ENCODE measurements around the gene ARHGEF16. TPM values are rescaled to one million over a fixed set of nuclear protein-coding genes. Genes with fewer than 3 reads are reported as not detected.
A peak's percentile ranks its signal among the peaks of the same experiment; 100 is the strongest.

The ARHGEF16 gene
- total RNA-seq, 1 donor from 2014 or later = 2.0 TPM

GRCh38 chr1:3500265-3500835 is 45.9 kb downstream of the ARHGEF16 start:
- H3K4me1 Mint-ChIP-seq (ENCODE audit: low read depth) = peaks cover 18% of the 10 kb centered on the region
- peaks cover 2% of the 10 kb centered on the region for H3K36me3 Mint-ChIP-seq (ENCODE audit: low read depth)
- no peak for TF ChIP-seq CTCF (IDR thresholded peaks at IDR 0.05)
- H3K27ac Mint-ChIP-seq (ENCODE audit: unreplicated experiment) = peak overlapping the region; percentile 41
- H3K4me3 Mint-ChIP-seq (ENCODE audit: unreplicated experiment) = no peak overlapping the region
- no peak for DNase-seq (ENCODE audit: low spot score)
- H3K27me3 Mint-ChIP-seq (ENCODE audit: low read depth) = no peaks in the 10 kb centered on the region
- no peaks in the 10 kb centered on the region for H3K9me3 Mint-ChIP-seq (ENCODE audit: low read depth)

GRCh38 chr1:3501437-3501836 is 47.0 kb downstream of the ARHGEF16 start:
- TF ChIP-seq CTCF (IDR thresholded peaks at IDR 0.05) = no peak

GRCh38 chr1:3501856-3502640 is 47.6 kb downstream of the ARHGEF16 start:
- peaks cover 19% of the 10 kb centered on the region for H3K4me1 Mint-ChIP-seq (ENCODE audit: low read depth)
- peaks cover 9% of the 10 kb centered on the region for H3K36me3 Mint-ChIP-seq (ENCODE audit: low read depth)
- no peak overlapping the region for H3K27ac Mint-ChIP-seq (ENCODE audit: unreplicated experiment)
- no peak overlapping the region for H3K4me3 Mint-ChIP-seq (ENCODE audit: unreplicated experiment)
- no peaks in the 10 kb centered on the region for H3K9me3 Mint-ChIP-seq (ENCODE audit: low read depth)
- no peak for TF ChIP-seq CTCF (IDR thresholded peaks at IDR 0.05)
- DNase-seq (ENCODE audit: low spot score) = peak; percentile 100
- no peaks in the 10 kb centered on the region for H3K27me3 Mint-ChIP-seq (ENCODE audit: low read depth)

More at GRCh38 chr1:3501437-3501836, 47.0 kb downstream of the ARHGEF16 start:
- no peak for DNase-seq (ENCODE audit: low spot score)
- H3K4me1 Mint-ChIP-seq (ENCODE audit: low read depth) = peaks cover 16% of the 10 kb centered on the region
- H3K27me3 Mint-ChIP-seq (ENCODE audit: low read depth) = no peaks in the 10 kb centered on the region
- no peak overlapping the region for H3K4me3 Mint-ChIP-seq (ENCODE audit: unreplicated experiment)
- peaks cover 3% of the 10 kb centered on the region for H3K36me3 Mint-ChIP-seq (ENCODE audit: low read depth)
- H3K9me3 Mint-ChIP-seq (ENCODE audit: low read depth) = no peaks in the 10 kb centered on the region
- H3K27ac Mint-ChIP-seq (ENCODE audit: unreplicated experiment) = no peak overlapping the region

- no peak overlapping the region for H3K4me3 Mint-ChIP-seq (ENCODE audit: unreplicated experiment)
- H3K4me1 Mint-ChIP-seq (ENCODE audit: low read depth) = peaks cover 19% of the 10 kb centered on the region
- H3K27ac Mint-ChIP-seq (ENCODE audit: unreplicated experiment) = no peak overlapping the region
- no peak for TF ChIP-seq CTCF (IDR thresholded peaks at IDR 0.05)
- peaks cover 9% of the 10 kb centered on the region for H3K36me3 Mint-ChIP-seq (ENCODE audit: low read depth)
- H3K9me3 Mint-ChIP-seq (ENCODE audit: low read depth) = no peaks in the 10 kb centered on the region
- no peak for DNase-seq (ENCODE audit: low spot score)
- no peaks in the 10 kb centered on the region for H3K27me3 Mint-ChIP-seq (ENCODE audit: low read depth)
Measured at GRCh38 chr1:3502641-3503524, 48.4 kb downstream of the ARHGEF16 start.

- peaks cover 9% of the 10 kb centered on the region for H3K36me3 Mint-ChIP-seq (ENCODE audit: low read depth)
- no peak for TF ChIP-seq CTCF (IDR thresholded peaks at IDR 0.05)
- H3K4me1 Mint-ChIP-seq (ENCODE audit: low read depth) = peaks cover 19% of the 10 kb centered on the region
- peak overlapping the region; percentile 75 for H3K27ac Mint-ChIP-seq (ENCODE audit: unreplicated experiment)
- H3K27me3 Mint-ChIP-seq (ENCODE audit: low read depth) = no peaks in the 10 kb centered on the region
- H3K4me3 Mint-ChIP-seq (ENCODE audit: unreplicated experiment) = no peak overlapping the region
- no peak for DNase-seq (ENCODE audit: low spot score)
- H3K9me3 Mint-ChIP-seq (ENCODE audit: low read depth) = no peaks in the 10 kb centered on the region
Measured at GRCh38 chr1:3503525-3503886, 49.0 kb downstream of the ARHGEF16 start.
